ENCODE data around the gene SLC41A1.

The SLC41A1 gene

GRCh38 chr1:205750138-205751035 is 62.6 kb downstream of the SLC41A1 start, which contains the start of gene NUCKS1:
NUCKS1 (minus strand) TSS chr1:205750182; CDS start chr1:205749973, 209 bp downstream.
- peak; percentile 97 for DNase-seq

GRCh38 chr1:205749234-205750137 is 63.5 kb downstream of the SLC41A1 start:
- peak; percentile 92 for DNase-seq

GRCh38 chr1:205748403-205749233 is 64.4 kb downstream of the SLC41A1 start:
- no peak for DNase-seq

- DNase-seq = no peak
Measured at GRCh38 chr1:205746757-205747412, 66.1 kb downstream of the SLC41A1 start.

GRCh38 chr1:205744403-205744802 is 68.6 kb downstream of the SLC41A1 start:
- no peak for DNase-seq

GRCh38 chr1:205743977-205744376 is 69.0 kb downstream of the SLC41A1 start:
- no peak for DNase-seq

- DNase-seq = no peak
Measured at GRCh38 chr1:205741681-205742080, 71.3 kb downstream of the SLC41A1 start.

GRCh38 chr1:205739348-205740160 is 73.4 kb downstream of the SLC41A1 start:
- no peak for DNase-seq
